Inflammatory macrophage treated with lipopolysaccharide for 1 hour (primary cell): ENCODE results near the gene CCSER2.
A peak's percentile ranks its signal among the peaks of the same experiment; 100 is the strongest.
"Not testable (repeated sequence)": the region's sequence is repeated elsewhere in the genome, so short reads cannot be mapped to it uniquely, and the experiment has no call there.

Experiments
- DNase-seq, 2 donors: peaks; one replicate each; pipeline ENCODE4 v3.0.0-alpha.2; 2020 to 2022

CCSER2 gene

GRCh38 chr10:84328418-84329195, at the start of gene CCSER2:
Gene CCSER2 (plus strand): TSS chr10:84328589. CDS start chr10:84371053, 42,464 bp downstream.
- DNase-seq = peak; percentile 94 to 99

GRCh38 chr10:84279876-84280475, 48.4 kb upstream of the CCSER2 start:
- not testable (repeated sequence) for DNase-seq

GRCh38 chr10:84286695-84287094, 41.7 kb upstream of the CCSER2 start:
- DNase-seq = no peak

GRCh38 chr10:84288151-84288550, 40.2 kb upstream of the CCSER2 start:
- no peak for DNase-seq

- no peak for DNase-seq
These were observed 38.7 kb upstream of the CCSER2 start for GRCh38 chr10:84289521-84290200.

- DNase-seq = no peak
These were observed 38.2 kb upstream of the CCSER2 start for GRCh38 chr10:84290235-84290634.

GRCh38 chr10:84291384-84291783, 37.0 kb upstream of the CCSER2 start:
- peak; percentile 40 to 46 for DNase-seq

- no peak for DNase-seq
These were observed 35.9 kb upstream of the CCSER2 start for GRCh38 chr10:84292502-84292901.

- no peak for DNase-seq
These were observed 35.2 kb upstream of the CCSER2 start for GRCh38 chr10:84293171-84293570.

GRCh38 chr10:84293574-84294016, 34.8 kb upstream of the CCSER2 start:
- peak; percentile 30 to 73 for DNase-seq

GRCh38 chr10:84294766-84295447, 33.5 kb upstream of the CCSER2 start:
- peak in 1 of 2 donors; percentile 10 for DNase-seq

GRCh38 chr10:84296091-84296981, 32.1 kb upstream of the CCSER2 start:
- peak; percentile 58 to 79 for DNase-seq

GRCh38 chr10:84298057-84298456, 30.3 kb upstream of the CCSER2 start:
- DNase-seq = no peak

GRCh38 chr10:84302223-84302622, 26.2 kb upstream of the CCSER2 start:
- DNase-seq = no peak

GRCh38 chr10:84306751-84307384, 21.5 kb upstream of the CCSER2 start:
- no peak for DNase-seq

GRCh38 chr10:84308021-84308420, 20.4 kb upstream of the CCSER2 start:
- no peak for DNase-seq

- peak; percentile 43 to 71 for DNase-seq
These were observed 19.7 kb upstream of the CCSER2 start for GRCh38 chr10:84308481-84309304.

- no peak for DNase-seq
These were observed 17.9 kb upstream of the CCSER2 start for GRCh38 chr10:84310470-84310869.

GRCh38 chr10:84311576-84311975, 16.8 kb upstream of the CCSER2 start:
- DNase-seq = no peak

GRCh38 chr10:84312816-84313215, 15.6 kb upstream of the CCSER2 start:
- DNase-seq = no peak

GRCh38 chr10:84314275-84314674, 14.1 kb upstream of the CCSER2 start:
- DNase-seq = no peak
